Panc1 (cell line): ENCODE results near the gene CSTPP1. TPM values are rescaled to one million over a fixed set of nuclear protein-coding genes. Genes with fewer than 3 reads are reported as not detected.

ENCODE experiments used
- ATAC-seq: fragments of 200-7000 bp; cut with Tn5 transposase; 2 replicates; pipeline ENCODE4 v1.9.1; 2020; ENCODE audit warnings: mild to moderate bottlenecking, moderate library complexity
- BruUV-seq: library from RNA; stranded (reverse); fragments of 400-500 nt; replicated peaks from 2 replicates; lab custom pipeline; 2021; lab: Mats Ljungman, UMichigan
- CTCF ChIA-PET: fragments of 300-600 bp; sonication (Branson Sonifier 250); formaldehyde crosslinking; loops from one replicate; lab custom pipeline; 2022; ENCODE audit warnings: antibody characterized with exemption; lab: Charles Lee
- POLR2A ChIA-PET: fragments of 300-600 bp; sonication (Branson Sonifier 250); formaldehyde crosslinking; loops from one replicate; lab custom pipeline; 2022; ENCODE audit warnings: antibody characterized with exemption; lab: Charles Lee
- DNase-seq: peaks from one replicate; pipeline ENCODE4 v3.0.0-alpha.2; 2010; ENCODE audit warnings: low read depth, low spot score
- H3K27ac ChIP-seq: 2 replicates; pipeline ENCODE4 v1.5.1; 2011; ENCODE audit warnings: mild to moderate bottlenecking, low read length, inconsistent platforms
- H3K27me3 ChIP-seq: fragments of 200-500 bp; sonication (Bioruptor generic); 2 replicates; pipeline ENCODE4 v1.6.0; 2014; ENCODE audit warnings: low read length, inconsistent platforms; ENCODE audit not compliant: control insufficient read depth, insufficient read depth
- H3K36me3 ChIP-seq: fragments of 200-500 bp; sonication (Bioruptor generic); 2 replicates; pipeline ENCODE4 v1.5.1; 2014; ENCODE audit warnings: inconsistent platforms, mild to moderate bottlenecking, low read length, moderate library complexity; ENCODE audit not compliant: control insufficient read depth, insufficient read depth
- H3K4me1 ChIP-seq: 2 replicates; pipeline ENCODE4 v1.5.1; 2011; ENCODE audit warnings: inconsistent platforms, mild to moderate bottlenecking, low read length, moderate library complexity; ENCODE audit not compliant: control insufficient read depth, insufficient read depth
- H3K4me3 ChIP-seq, 2 experiments: 2 replicates each; pipeline ENCODE4 v1.5.1; 2011 to 2012; ENCODE audit warnings: low read depth in 2 of 2, low read length in 2 of 2, mild to moderate bottlenecking in 2 of 2, inconsistent platforms in 1 of 2, moderate library complexity in 1 of 2
- H3K9me3 ChIP-seq: fragments of 200-500 bp; sonication (Bioruptor generic); 2 replicates; pipeline ENCODE4 v1.5.1; 2014; ENCODE audit warnings: low read depth, mild to moderate bottlenecking, inconsistent platforms, low read length, moderate library complexity; ENCODE audit not compliant: control insufficient read depth, insufficient read depth
- CTCF ChIP-seq: fragments of 450-650 bp; IDR thresholded peaks from 2 replicates; pipeline ENCODE4 v1.5.1; 2017; ENCODE audit warnings: mild to moderate bottlenecking
- POLR2AphosphoS5 ChIP-seq: IDR thresholded peaks from 2 replicates; pipeline ENCODE4 v1.6.1; 2012; ENCODE audit warnings: mild to moderate bottlenecking, low read depth, low read length, moderate library complexity
- REST ChIP-seq, 2 experiments: IDR thresholded peaks; 2 replicates each; pipeline ENCODE4 v1.6.1; 2011 to 2012; ENCODE audit warnings: low read depth in 2 of 2, control low read depth in 1 of 2, low read length in 1 of 2, mild to moderate bottlenecking in 1 of 2, moderate library complexity in 1 of 2; ENCODE audit not compliant: insufficient read depth in 1 of 2
- SIN3A ChIP-seq: IDR thresholded peaks from 2 replicates; pipeline ENCODE4 v1.6.1; 2012; ENCODE audit warnings: low read depth, mild to moderate bottlenecking, low read length, moderate library complexity, borderline replicate concordance; ENCODE audit not compliant: insufficient read depth
- TCF7L2 ChIP-seq: IDR thresholded peaks from 2 replicates; pipeline ENCODE4 v1.6.1; 2011; ENCODE audit warnings: mild to moderate bottlenecking, low read depth, low read length, inconsistent platforms
- in situ Hi-C: cut with HindIII; loops from 2 replicates; pipeline ENCODE4 v1.10.0; 2016; ENCODE audit warnings: low sequenced_read_pairs, low pct_unique_long_range_greater_than_20kb
- intact Hi-C: fragments of 100-400 bp; cut with micrococcal nuclease; formaldehyde crosslinking; loops from one replicate; pipeline ENCODE4 v1.10.0; 2022; ENCODE audit not compliant: unreplicated experiment
- total RNA-seq: library from RNA; stranded (reverse); gene quantifications from one replicate; pipeline ENCODE4 v1.2.1, GENCODE V29; 2021; ENCODE audit not compliant: unreplicated experiment

Gene CSTPP1
- total RNA-seq, 1 experiment from 2014 or later = 29.0 TPM

GRCh38 chr11:47055534-47055933 is 119.0 kb downstream of the CSTPP1 start:
- no TSS peak for BruUV-seq
- no peaks in the 10 kb centered on the region for H3K9me3 ChIP-seq
- no peaks in the 10 kb centered on the region for H3K27me3 ChIP-seq
- no peak for TF ChIP-seq POLR2AphosphoS5
- TF ChIP-seq REST (IDR thresholded peaks at IDR 0.05; ENCODE audit: insufficient read depth in 1 of 2, low read depth in 2 of 2, low read length in 1 of 2) = no peak
- no peak for TF ChIP-seq SIN3A
- TF ChIP-seq CTCF = no peak
- TF ChIP-seq TCF7L2 = no peak
- DNase-seq (no peak), ATAC-seq (no peak)
- in situ Hi-C loops (no loop called here), intact Hi-C loops (no loop called here)
- ChIA-PET POLR2A (no interaction called here), CTCF (interaction anchor here (0.6 to 0.7 kb wide), 2 partner anchors 18 to 461 kb away, joined by 3 read pairs; no protein-coding TSS in a partner anchor)
- H3K4me1 ChIP-seq = no peaks in the 10 kb centered on the region
- no peak overlapping the region for H3K4me3 ChIP-seq
- no peak overlapping the region for H3K27ac ChIP-seq
- H3K36me3 ChIP-seq = no peaks in the 10 kb centered on the region

GRCh38 chr11:47056261-47056915 is 119.8 kb downstream of the CSTPP1 start:
- POLR2A ChIA-PET = no interaction called here
- Histone ChIP-seq H3K9me3 (no peaks in the 10 kb centered on the region), H3K36me3 (no peaks in the 10 kb centered on the region), H3K4me3 (no peak overlapping the region), H3K27ac (no peak overlapping the region), H3K27me3 (no peaks in the 10 kb centered on the region), H3K4me1 (no peaks in the 10 kb centered on the region)
- in situ Hi-C loops = no loop called here
- CTCF ChIA-PET = no interaction called here
- no peak for ATAC-seq
- no peak for TF ChIP-seq CTCF
- TF ChIP-seq POLR2AphosphoS5 = no peak
- TF ChIP-seq REST (IDR thresholded peaks at IDR 0.05; ENCODE audit: insufficient read depth in 1 of 2, low read depth in 2 of 2, low read length in 1 of 2) = no peak
- no peak for TF ChIP-seq SIN3A
- no peak for TF ChIP-seq TCF7L2
- no TSS peak for BruUV-seq
- intact Hi-C loops = no loop called here
- no peak for DNase-seq
